OCI-LY3 (cell line): Measurements from ENCODE around the gene EXOC4.

Experiments used
- H2AFZ ChIP-seq: fragments of 200-600, 300-600 bp; shearing (Covaris generic); 2 replicates; pipeline ENCODE4 v1.6.0; 2014; ENCODE audit warnings: antibody characterized with exemption, low read depth, low read length
- H3K27ac ChIP-seq: fragments of 200-600, 300-600 bp; sonication (generic); 2 replicates; pipeline ENCODE4 v1.5.1; 2014; ENCODE audit warnings: mild to moderate bottlenecking, low read length, moderate library complexity, mixed read lengths
- H3K27me3 ChIP-seq: fragments of 200-600, 300-600 bp; sonication (generic); 2 replicates; pipeline ENCODE4 v1.6.1; 2014; ENCODE audit warnings: low read depth, low read length, mixed read lengths
- H3K36me3 ChIP-seq: fragments of 200-600, 300-600 bp; sonication (generic); replicated peaks from 2 replicates; pipeline ENCODE3; 2014; ENCODE audit warnings: low read depth, low read length, mixed read lengths
- H3K4me1 ChIP-seq: fragments of 300-600, 200-600 bp; sonication (generic); 2 replicates; pipeline ENCODE4 v1.6.1; 2014; ENCODE audit warnings: low read length, mixed read lengths
- H3K4me2 ChIP-seq: fragments of 200-600, 300-600 bp; sonication (generic); 2 replicates; pipeline ENCODE4 v1.6.1; 2014; ENCODE audit warnings: low read length, mixed read lengths
- H3K4me3 ChIP-seq: fragments of 300-600, 200-600 bp; sonication (generic); 2 replicates; pipeline ENCODE4 v1.5.1; 2014; ENCODE audit warnings: antibody characterized with exemption, mild to moderate bottlenecking, low read length, moderate library complexity
- H3K79me2 ChIP-seq: fragments of 300-600, 200-600 bp; shearing (Covaris generic); 2 replicates; pipeline ENCODE4 v1.6.1; 2014; ENCODE audit warnings: mild to moderate bottlenecking, low read length, mixed read lengths
- H3K9ac ChIP-seq: fragments of 300-600, 200-600 bp; shearing (Covaris generic); 2 replicates; pipeline ENCODE4 v1.6.0; 2014; ENCODE audit warnings: mild to moderate bottlenecking, low read length, moderate library complexity
- H3K9me3 ChIP-seq: fragments of 200-600, 300-600 bp; shearing (Covaris generic); 2 replicates; pipeline ENCODE4 v1.6.1; 2014; ENCODE audit warnings: low read length, mixed read lengths; ENCODE audit not compliant: insufficient read depth
- H4K20me1 ChIP-seq: fragments of 200-600, 300-600 bp; sonication (generic); 2 replicates; pipeline ENCODE4 v1.6.1; 2016; ENCODE audit warnings: low read length, mixed read lengths; ENCODE audit not compliant: insufficient read depth
- EZH2phosphoT487 ChIP-seq: fragments of 200-600 bp; shearing (Covaris generic); IDR thresholded peaks from 2 replicates; pipeline ENCODE4 v1.6.1; 2018; ENCODE audit warnings: antibody characterized with exemption, mixed run types, low read depth
- TF ChIP-seq, protein P1 (sequence below): fragments of 200-600, 300-600 bp; sonication (generic); IDR thresholded peaks from 2 replicates; pipeline ENCODE4 v1.5.1; 2014; ENCODE audit warnings: antibody characterized with exemption, low read length, low read depth

The EXOC4 gene

DNA sequence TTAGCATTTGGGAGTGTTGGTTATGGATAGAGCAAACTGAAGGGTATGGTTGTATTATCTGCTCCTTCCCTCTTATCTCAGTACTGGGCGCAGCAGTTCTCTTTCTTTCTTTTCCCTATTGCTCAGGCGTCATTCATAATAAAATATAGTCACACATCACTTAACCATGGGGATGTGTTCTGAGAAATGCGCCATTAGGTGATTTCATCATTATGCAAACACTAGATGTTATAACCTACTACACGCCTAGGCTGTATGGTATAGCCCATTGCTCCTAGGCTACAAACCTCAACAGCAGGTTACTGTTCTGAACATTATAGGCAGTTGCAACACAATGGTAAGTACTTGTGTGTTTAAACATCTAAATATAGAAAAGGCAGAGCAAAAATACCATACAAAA, 401.7 kb downstream of the EXOC4 start:
- Histone ChIP-seq H3K4me3 (no peak overlapping the region), H3K9ac (no peak overlapping the region), H3K27me3 (no peaks in the 10 kb centered on the region), H3K79me2 (no peaks in the 10 kb centered on the region), H3K4me2 (no peak overlapping the region), H2AFZ (no peak overlapping the region), H3K4me1 (no peaks in the 10 kb centered on the region), H3K36me3 (no peaks in the 10 kb centered on the region), H3K27ac (no peak overlapping the region), H3K9me3 (no peaks in the 10 kb centered on the region), H4K20me1 (no peaks in the 10 kb centered on the region; the same call in 1 of the 2 replicates)
- TF ChIP-seq, protein P1, sequence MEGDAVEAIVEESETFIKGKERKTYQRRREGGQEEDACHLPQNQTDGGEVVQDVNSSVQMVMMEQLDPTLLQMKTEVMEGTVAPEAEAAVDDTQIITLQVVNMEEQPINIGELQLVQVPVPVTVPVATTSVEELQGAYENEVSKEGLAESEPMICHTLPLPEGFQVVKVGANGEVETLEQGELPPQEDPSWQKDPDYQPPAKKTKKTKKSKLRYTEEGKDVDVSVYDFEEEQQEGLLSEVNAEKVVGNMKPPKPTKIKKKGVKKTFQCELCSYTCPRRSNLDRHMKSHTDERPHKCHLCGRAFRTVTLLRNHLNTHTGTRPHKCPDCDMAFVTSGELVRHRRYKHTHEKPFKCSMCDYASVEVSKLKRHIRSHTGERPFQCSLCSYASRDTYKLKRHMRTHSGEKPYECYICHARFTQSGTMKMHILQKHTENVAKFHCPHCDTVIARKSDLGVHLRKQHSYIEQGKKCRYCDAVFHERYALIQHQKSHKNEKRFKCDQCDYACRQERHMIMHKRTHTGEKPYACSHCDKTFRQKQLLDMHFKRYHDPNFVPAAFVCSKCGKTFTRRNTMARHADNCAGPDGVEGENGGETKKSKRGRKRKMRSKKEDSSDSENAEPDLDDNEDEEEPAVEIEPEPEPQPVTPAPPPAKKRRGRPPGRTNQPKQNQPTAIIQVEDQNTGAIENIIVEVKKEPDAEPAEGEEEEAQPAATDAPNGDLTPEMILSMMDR: no peak
- TF ChIP-seq EZH2phosphoT487: no peak

DNA sequence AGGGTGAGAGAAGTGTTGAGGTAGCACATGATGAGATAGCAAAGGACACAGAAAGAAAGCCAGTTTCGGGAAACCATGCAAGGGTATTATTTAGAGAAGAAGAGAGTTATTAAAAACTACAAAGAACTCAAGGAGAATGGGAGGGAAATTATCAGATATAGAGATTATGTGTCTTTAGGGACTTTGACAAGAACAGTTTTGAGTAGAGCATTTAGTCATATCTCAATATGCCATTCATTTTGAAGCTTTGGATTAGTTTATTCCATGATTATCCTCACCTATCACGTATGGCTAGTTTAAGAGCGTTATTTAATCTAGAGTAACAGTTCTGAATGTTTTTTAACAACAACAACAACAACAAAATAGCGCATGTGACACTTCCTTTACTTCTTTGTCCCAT, 409.4 kb downstream of the EXOC4 start:
- H3K9ac ChIP-seq: no peak overlapping the region
- TF ChIP-seq, protein P1: no peak
- no peak for TF ChIP-seq EZH2phosphoT487
- H3K4me2 ChIP-seq: no peak overlapping the region

GRCh38 chr7:133662830-133663229, 410.0 kb downstream of the EXOC4 start:
- Histone ChIP-seq H3K4me1 (no peaks in the 10 kb centered on the region), H2AFZ (no peak overlapping the region), H4K20me1 (no peaks in the 10 kb centered on the region; the same call in 1 of the 2 replicates), H3K36me3 (no peaks in the 10 kb centered on the region), H3K27ac (no peak overlapping the region), H3K79me2 (no peaks in the 10 kb centered on the region), H3K4me3 (no peak overlapping the region), H3K27me3 (no peaks in the 10 kb centered on the region), H3K9me3 (no peaks in the 10 kb centered on the region), H3K4me2 (no peak overlapping the region), H3K9ac (no peak overlapping the region)
- TF ChIP-seq, protein P1: no peak
- TF ChIP-seq EZH2phosphoT487: no peak

More for the DNA sequence above, 409.4 kb downstream of the EXOC4 start:
- Histone ChIP-seq H3K79me2 (no peaks in the 10 kb centered on the region), H2AFZ (no peak overlapping the region), H3K4me1 (no peaks in the 10 kb centered on the region), H3K27ac (no peak overlapping the region), H3K36me3 (no peaks in the 10 kb centered on the region), H3K27me3 (no peaks in the 10 kb centered on the region), H4K20me1 (no peaks in the 10 kb centered on the region; the same call in 1 of the 2 replicates), H3K9me3 (no peaks in the 10 kb centered on the region), H3K4me3 (no peak overlapping the region)

GRCh38 chr7:133664528-133664927, 411.6 kb downstream of the EXOC4 start:
- Histone ChIP-seq H3K9me3 (no peaks in the 10 kb centered on the region), H3K4me2 (no peak overlapping the region), H3K27ac (no peak overlapping the region), H3K27me3 (no peaks in the 10 kb centered on the region), H3K4me1 (no peaks in the 10 kb centered on the region), H3K36me3 (no peaks in the 10 kb centered on the region), H4K20me1 (no peaks in the 10 kb centered on the region), H3K79me2 (no peaks in the 10 kb centered on the region), H2AFZ (no peak overlapping the region), H3K4me3 (no peak overlapping the region), H3K9ac (no peak overlapping the region)
- TF ChIP-seq, protein P1: no peak
- no peak for TF ChIP-seq EZH2phosphoT487
